Activated naive CD8-positive, alpha-beta T cell treated with anti-CD3 and anti-CD28 coated beads for 36 hours (primary cell): ENCODE data around the gene SPPL2C. TPM values are rescaled to one million over a fixed set of nuclear protein-coding genes. Genes with fewer than 3 reads are reported as not detected.

Experiments used
- DNase-seq: peaks from one replicate; pipeline ENCODE4 v3.0.0; 2021
- H3K27ac Mint-ChIP-seq: one replicate; pipeline ENCODE4 v1.8.0; 2022; ENCODE audit warnings: mild to moderate bottlenecking, moderate library complexity, mixed read lengths
- H3K27me3 Mint-ChIP-seq: one replicate; pipeline ENCODE4 v1.8.0; 2022; ENCODE audit warnings: mild to moderate bottlenecking, mixed read lengths
- H3K36me3 Mint-ChIP-seq: one replicate; pipeline ENCODE4 v1.8.0; 2021; ENCODE audit warnings: mild to moderate bottlenecking, mixed read lengths
- H3K4me1 Mint-ChIP-seq: one replicate; pipeline ENCODE4 v1.8.0; 2021; ENCODE audit warnings: mixed read lengths
- H3K4me3 Mint-ChIP-seq: one replicate; pipeline ENCODE4 v1.8.0; 2022; ENCODE audit warnings: mild to moderate bottlenecking, moderate library complexity, mixed read lengths
- H3K9me3 Mint-ChIP-seq: one replicate; pipeline ENCODE4 v1.8.0; 2022; ENCODE audit warnings: mixed read lengths
- total RNA-seq, 2 experiments: library from RNA; stranded (reverse); gene quantifications; one replicate each; pipeline ENCODE4 v1.2.3, GENCODE V29; 2021

SPPL2C gene
- total RNA-seq, 2 experiments from 2014 or later: not detected

DNA sequence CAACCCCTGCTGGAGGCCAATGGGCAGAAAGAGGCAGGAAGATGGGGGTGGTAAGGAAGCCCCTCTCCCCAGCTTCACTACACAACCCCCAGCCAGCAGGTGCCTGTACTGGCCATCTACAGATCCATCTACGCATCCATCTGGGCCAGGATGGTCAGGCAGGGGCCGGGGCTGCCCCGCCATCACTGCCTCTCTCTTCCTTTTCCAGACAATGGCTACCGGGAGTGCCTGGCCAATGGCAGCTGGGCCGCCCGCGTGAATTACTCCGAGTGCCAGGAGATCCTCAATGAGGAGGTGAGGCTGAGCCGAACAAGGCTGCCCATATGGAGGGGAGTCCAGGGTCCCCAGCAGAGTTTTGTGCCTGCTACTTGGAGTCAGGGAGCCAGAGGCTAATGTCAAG is 23.5 kb upstream of the SPPL2C start:
- no peak overlapping the region for H3K27ac Mint-ChIP-seq
- no peak overlapping the region for H3K4me3 Mint-ChIP-seq
- H3K4me1 Mint-ChIP-seq: no peaks in the 10 kb centered on the region
- no peaks in the 10 kb centered on the region for H3K9me3 Mint-ChIP-seq
- no peaks in the 10 kb centered on the region for H3K27me3 Mint-ChIP-seq
- no peaks in the 10 kb centered on the region for H3K36me3 Mint-ChIP-seq
- DNase-seq: no peak

DNA sequence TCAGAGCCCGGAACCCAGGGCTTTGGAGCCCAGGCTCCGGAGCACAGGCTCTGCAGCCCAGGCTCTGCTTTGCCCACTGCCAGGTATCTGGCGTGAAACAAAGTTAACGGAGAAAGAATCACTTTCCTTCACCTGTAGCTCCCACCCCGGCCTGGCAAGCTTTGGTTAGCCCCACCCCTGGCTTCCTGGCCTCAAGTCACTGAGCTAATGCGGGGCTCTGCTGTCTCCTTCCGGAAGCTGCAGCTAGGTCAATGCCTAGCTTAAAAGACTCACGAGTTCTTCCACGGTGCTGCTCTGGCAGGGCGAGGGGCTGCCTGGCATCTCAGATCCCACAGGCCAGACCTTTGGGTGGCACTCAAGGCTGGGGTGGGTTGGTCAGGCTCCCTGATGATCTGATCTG is 21.1 kb upstream of the SPPL2C start:
- Mint-ChIP-seq H3K4me3 (no peak overlapping the region), H3K36me3 (no peaks in the 10 kb centered on the region), H3K9me3 (no peaks in the 10 kb centered on the region), H3K4me1 (no peaks in the 10 kb centered on the region), H3K27me3 (peaks cover 2% of the 10 kb centered on the region), H3K27ac (no peak overlapping the region)
- no peak for DNase-seq

DNA sequence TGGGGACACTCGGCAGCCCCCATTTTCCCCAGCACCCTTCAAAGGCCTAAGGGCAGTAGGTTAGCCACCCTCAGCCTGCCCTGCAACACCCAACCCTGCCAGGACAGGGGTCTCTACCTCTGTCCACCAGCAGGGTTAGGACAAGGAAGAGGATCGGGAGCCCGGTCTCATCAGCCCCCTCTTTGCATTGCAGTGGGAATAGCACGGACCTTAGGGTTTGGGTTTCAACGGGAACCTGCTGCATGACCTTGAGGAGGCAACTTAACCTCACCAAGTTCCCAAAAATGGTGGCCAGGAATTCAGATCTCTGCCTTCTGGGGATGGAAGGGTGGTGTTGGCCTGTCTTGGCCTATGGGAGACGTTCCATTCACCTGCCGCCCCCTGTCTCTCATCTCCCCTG is 20.2 kb upstream of the SPPL2C start:
- DNase-seq: no peak
- Mint-ChIP-seq H3K36me3 (no peaks in the 10 kb centered on the region), H3K27ac (no peak overlapping the region), H3K27me3 (peaks cover 3% of the 10 kb centered on the region), H3K9me3 (no peaks in the 10 kb centered on the region), H3K4me3 (no peak overlapping the region), H3K4me1 (no peaks in the 10 kb centered on the region)

DNA sequence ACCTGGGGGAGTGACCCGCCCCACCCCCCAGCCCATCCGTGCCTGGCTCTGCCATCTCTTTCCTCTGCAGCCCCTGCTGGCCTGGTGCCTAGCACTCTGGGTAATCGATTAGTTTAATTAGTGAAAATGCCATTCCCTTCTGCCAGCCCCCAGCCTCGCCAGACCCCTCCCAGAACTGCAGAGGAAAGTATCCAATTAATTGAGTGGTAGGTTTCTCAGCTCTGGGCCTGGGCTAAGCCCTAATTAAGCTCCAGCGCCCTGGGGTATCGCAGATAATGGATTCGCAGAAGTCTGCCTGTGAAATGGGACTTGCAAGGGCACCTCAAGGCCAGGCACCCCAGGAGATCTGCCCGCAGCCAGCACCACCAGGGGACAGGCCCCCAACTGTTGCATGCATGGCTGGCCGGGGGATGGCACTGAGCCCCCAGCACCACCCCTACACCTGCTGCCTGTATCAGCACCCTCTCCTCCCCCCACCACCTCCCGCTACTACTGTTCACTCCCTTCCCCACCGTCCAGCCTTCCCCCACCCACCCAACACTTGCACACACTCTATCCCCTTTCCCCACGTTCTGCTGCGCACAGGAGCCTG is 19.7 kb upstream of the SPPL2C start:
- Mint-ChIP-seq H3K27ac (no peak overlapping the region), H3K36me3 (no peaks in the 10 kb centered on the region), H3K4me1 (no peaks in the 10 kb centered on the region), H3K9me3 (no peaks in the 10 kb centered on the region), H3K27me3 (peaks cover 3% of the 10 kb centered on the region), H3K4me3 (no peak overlapping the region)
- DNase-seq: no peak

DNA sequence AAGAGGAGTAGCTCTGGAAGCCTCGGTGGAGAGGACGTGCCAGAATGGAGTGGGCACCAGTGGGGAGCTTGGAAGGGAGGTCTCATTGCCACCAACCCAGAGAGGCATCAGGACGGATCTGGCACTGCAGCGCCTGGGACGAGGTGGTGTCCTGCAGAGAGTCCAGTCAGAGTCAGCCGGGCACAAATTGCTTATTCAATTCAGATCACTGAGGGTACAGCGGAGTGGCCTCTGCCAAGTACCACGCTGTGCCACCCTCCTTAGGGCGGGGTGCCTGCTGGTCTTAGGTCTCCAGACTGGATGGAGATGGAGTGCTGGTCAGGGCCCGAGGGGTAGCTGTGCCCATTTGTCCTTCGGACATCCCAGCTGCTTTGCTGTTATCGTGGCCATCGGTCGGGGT is 18.9 kb upstream of the SPPL2C start:
- Mint-ChIP-seq H3K27ac (no peak overlapping the region), H3K27me3 (peaks cover 3% of the 10 kb centered on the region), H3K9me3 (no peaks in the 10 kb centered on the region), H3K4me3 (no peak overlapping the region), H3K4me1 (no peaks in the 10 kb centered on the region), H3K36me3 (no peaks in the 10 kb centered on the region)
- no peak for DNase-seq

DNA sequence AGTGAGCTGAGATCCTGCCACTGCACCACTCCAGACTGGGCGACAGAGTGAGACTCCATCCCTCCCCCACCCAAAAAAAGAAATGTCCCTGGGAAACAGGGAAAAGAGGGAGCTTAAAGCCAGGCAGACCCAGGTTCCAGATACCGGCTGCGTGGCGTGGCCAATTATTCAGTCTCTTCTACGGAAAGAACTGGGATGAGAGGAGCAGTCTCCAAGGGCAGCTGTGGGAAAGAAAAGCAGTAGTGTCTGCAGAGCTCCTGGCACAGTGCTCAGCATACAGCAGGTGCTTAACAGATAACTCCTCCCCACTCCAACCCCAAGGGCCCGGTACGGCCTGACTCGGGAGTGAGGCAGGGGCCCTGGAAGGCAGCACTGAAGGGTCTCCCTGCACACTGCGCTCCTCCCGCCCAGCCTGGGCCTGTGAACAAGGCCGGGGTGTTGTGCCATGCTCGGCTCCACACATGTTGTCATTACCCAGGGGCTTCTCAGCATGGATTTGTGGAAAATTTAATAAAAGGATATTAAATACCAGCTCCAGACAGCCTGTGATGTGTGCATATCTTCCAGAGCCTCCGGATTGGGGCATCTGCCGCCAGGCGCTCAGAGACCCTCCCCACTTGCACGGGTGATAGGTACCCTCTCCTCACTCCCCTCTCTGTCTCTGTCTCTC is 17.6 kb upstream of the SPPL2C start:
- Mint-ChIP-seq H3K27ac (no peak overlapping the region), H3K36me3 (no peaks in the 10 kb centered on the region), H3K9me3 (no peaks in the 10 kb centered on the region), H3K4me1 (no peaks in the 10 kb centered on the region), H3K27me3 (peaks cover 3% of the 10 kb centered on the region), H3K4me3 (no peak overlapping the region)
- no peak for DNase-seq

DNA sequence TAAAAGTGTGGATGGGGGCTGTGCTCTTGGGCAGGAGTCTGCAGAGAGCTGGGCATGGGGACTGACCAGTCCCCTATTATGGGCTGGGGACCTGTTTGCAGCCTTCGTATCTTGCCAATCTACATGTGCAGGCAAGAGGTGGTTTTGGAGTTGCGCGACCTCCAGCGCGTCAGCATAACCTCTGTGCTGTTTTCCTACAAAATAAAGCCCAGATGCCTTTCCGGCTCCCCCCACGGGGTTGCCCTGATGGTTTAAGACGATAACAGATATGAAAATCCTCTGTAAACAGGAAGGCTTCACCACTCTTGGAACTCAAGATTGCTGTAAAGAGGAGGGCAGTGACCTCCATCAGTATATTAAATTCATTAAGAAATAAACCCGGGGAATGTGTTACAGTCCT is 16.5 kb upstream of the SPPL2C start:
- peaks cover 3% of the 10 kb centered on the region for H3K27me3 Mint-ChIP-seq
- DNase-seq: no peak
- no peak overlapping the region for H3K4me3 Mint-ChIP-seq
- H3K36me3 Mint-ChIP-seq: no peaks in the 10 kb centered on the region
- no peak overlapping the region for H3K27ac Mint-ChIP-seq
- no peaks in the 10 kb centered on the region for H3K4me1 Mint-ChIP-seq
- no peaks in the 10 kb centered on the region for H3K9me3 Mint-ChIP-seq

DNA sequence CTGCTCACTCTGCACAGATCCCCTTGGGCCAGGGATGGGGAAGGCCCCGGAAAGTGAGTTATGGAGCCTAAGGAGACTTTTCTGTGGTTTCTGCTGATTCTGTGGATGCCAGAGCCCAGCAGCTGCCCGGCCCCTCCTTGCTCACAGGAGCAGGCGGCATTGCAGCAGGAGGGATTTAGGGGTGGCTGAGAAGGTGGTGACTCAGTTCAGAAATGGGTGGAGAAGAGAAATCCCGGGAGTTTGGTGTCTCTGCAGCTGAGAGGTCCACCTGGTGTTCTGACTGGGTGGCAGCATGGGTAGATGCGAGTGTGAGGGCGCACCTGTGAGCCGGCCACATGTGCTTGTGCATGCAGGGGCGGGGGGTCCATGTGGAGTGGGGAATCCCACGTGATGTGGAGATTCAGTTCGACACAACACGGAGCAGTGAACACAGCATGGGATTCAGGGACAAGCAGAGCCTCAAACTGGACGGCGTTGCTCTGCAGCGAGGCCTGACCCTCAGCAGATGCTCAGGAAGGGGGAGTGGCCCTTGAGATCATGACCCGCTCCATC is 16.0 kb upstream of the SPPL2C start:
- Mint-ChIP-seq H3K27ac (no peak overlapping the region), H3K4me1 (no peaks in the 10 kb centered on the region), H3K27me3 (peaks cover 3% of the 10 kb centered on the region), H3K4me3 (no peak overlapping the region), H3K36me3 (no peaks in the 10 kb centered on the region), H3K9me3 (no peaks in the 10 kb centered on the region)
- no peak for DNase-seq

DNA sequence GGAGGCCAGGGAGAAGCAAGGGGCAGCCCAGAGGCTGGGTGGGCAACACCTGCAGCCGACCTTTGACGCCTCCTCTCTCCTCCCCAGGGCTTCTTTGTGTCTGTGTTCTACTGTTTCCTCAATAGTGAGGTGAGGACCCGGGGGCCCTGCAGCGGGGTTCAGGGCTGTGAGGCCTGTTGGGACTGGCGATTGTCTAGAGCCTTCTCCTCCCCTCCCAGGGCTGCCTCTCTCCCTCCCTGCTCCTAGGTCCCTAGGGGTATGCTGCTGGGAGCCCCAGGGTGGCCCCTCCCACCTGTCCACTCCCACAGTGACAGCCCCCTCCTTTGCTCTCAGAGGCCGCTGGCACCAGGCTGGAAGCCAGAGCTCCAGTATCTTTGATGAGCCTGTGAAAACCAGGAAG is 10.8 kb upstream of the SPPL2C start:
- H3K27me3 Mint-ChIP-seq: peaks cover 2% of the 10 kb centered on the region
- no peaks in the 10 kb centered on the region for H3K4me1 Mint-ChIP-seq
- H3K4me3 Mint-ChIP-seq: no peak overlapping the region
- no peak overlapping the region for H3K27ac Mint-ChIP-seq
- H3K36me3 Mint-ChIP-seq: no peaks in the 10 kb centered on the region
- no peaks in the 10 kb centered on the region for H3K9me3 Mint-ChIP-seq
- DNase-seq: no peak

DNA sequence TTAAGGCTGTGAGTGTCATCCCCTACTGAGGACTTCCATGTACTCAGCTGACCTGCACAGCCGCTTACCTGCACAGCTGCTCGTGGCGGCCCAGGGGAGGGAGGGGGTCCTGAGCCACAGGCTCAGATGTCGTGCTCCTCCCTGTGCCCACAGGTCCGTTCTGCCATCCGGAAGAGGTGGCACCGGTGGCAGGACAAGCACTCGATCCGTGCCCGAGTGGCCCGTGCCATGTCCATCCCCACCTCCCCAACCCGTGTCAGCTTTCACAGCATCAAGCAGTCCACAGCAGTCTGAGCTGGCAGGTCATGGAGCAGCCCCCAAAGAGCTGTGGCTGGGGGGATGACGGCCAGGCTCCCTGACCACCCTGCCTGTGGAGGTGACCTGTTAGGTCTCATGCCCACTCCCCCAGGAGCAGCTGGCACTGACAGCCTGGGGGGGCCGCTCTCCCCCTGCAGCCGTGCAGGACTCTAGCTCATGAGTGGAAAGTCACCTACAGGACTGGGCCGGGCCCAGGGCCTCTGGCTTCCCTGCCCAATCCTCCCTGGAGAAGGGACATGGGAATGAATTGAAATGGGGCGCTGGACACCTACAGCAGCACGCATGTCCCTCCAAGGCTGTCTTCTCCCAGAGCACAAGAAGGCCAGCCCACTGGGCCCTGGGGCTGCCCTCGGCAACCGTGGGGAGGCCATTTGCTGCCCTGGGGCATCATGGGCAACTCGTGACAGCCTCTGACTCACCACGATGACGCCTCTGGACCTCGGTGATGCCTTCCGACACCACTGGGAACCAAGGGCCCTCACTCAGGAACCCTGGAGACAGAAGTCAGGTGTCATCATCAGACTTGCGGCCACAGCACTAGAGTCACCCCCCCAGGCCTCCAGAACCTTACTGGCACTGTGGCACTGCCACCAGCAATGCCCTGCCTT is 9.9 kb upstream of the SPPL2C start:
- no peaks in the 10 kb centered on the region for H3K9me3 Mint-ChIP-seq
- H3K4me1 Mint-ChIP-seq: no peaks in the 10 kb centered on the region
- peaks cover 2% of the 10 kb centered on the region for H3K27me3 Mint-ChIP-seq
- no peak overlapping the region for H3K27ac Mint-ChIP-seq
- no peak for DNase-seq
- H3K4me3 Mint-ChIP-seq: no peak overlapping the region
- no peaks in the 10 kb centered on the region for H3K36me3 Mint-ChIP-seq

DNA sequence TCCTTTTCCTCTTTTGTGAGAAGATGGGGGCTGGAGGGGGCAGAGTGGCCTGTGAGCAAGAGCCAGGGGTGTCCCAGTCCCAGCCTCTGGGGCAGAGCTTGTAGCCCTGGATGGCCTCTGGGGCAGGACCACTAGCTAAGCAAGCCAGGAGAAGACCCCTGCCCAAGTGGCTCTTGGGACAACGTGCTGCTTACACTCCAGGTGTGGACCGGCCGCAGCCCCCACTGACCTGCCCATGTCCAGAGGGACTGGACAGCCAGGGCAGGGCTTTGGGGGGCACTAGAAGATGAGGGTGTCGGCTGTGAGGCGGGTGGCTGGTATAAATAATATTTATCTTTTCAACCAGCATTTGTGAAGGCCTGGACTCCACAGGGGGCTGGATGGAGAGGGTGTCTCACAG is 9.2 kb upstream of the SPPL2C start:
- H3K9me3 Mint-ChIP-seq: no peaks in the 10 kb centered on the region
- H3K27me3 Mint-ChIP-seq: peaks cover 2% of the 10 kb centered on the region
- no peak overlapping the region for H3K4me3 Mint-ChIP-seq
- H3K27ac Mint-ChIP-seq: no peak overlapping the region
- H3K4me1 Mint-ChIP-seq: no peaks in the 10 kb centered on the region
- no peak for DNase-seq
- H3K36me3 Mint-ChIP-seq: no peaks in the 10 kb centered on the region

DNA sequence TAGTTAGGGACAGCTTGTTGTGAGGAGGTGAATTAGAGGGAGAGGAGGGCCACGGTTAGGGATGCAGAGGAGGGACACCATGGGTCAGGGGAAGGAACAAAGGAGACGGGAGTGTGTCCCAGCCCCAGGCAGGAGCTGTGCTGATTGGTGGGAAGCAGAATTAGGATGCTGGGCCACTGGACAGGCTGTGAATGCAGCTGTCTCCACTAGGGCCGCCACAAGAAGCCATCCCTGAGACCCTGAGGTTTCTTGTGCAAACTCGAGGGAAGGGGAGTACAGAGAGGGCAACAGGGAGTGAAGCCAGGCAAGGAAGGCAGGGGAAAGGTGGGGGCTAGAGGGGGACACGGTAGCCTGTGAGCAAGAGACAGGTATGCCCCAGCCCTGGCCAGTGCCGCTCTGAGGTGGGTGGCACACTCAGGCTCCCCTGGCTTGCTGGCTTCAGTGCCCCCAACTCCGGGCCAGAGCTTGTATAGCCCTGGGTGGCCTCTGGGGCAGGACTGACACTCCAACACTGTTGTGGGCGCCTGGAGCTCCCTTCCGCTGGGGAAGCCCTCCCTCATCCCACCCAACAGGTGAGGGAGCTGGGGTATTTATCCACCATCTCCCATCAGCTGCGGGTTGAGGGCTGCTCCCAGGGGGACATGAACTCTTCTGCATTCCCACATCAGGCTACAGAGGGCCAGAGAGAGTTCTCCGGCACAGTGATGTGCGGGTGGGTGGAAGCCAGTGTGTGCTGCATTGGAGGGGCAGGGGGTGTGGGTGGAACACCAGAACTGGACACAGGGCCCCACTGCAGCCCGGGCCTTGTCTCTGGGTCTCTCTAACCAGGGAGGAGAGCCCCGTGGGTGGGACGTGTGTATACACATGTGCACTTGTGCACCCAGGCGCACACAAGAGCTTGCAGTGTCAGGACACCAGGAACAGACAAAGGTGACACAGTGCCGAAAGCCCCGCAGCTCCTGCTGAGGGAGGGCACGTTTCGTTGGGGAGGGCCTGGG is 8.3 kb upstream of the SPPL2C start:
- DNase-seq: no peak
- no peak overlapping the region for H3K4me3 Mint-ChIP-seq
- peaks cover 2% of the 10 kb centered on the region for H3K27me3 Mint-ChIP-seq
- no peaks in the 10 kb centered on the region for H3K36me3 Mint-ChIP-seq
- no peaks in the 10 kb centered on the region for H3K9me3 Mint-ChIP-seq
- H3K27ac Mint-ChIP-seq: no peak overlapping the region
- H3K4me1 Mint-ChIP-seq: no peaks in the 10 kb centered on the region

DNA sequence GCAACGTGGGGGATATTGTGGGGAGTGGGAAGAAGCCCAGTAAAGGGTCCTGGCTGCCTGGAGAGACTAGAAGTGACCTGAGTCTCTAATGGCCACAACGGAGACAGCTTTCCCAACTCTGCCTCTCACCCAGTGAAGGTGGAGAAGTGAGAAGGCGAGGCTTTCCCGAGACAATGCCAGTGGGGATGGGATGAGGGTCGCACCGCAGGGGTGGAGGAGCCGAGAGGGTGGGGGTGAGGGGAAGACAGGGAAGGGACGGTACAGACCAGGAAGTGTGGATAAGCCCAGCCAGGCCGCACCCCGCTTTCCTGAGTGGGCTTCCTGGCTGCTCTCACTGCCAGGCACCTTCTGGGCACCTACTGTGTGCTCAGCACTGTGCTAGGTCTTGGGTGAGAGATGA is 7.5 kb upstream of the SPPL2C start:
- Mint-ChIP-seq H3K9me3 (no peaks in the 10 kb centered on the region), H3K4me3 (no peak overlapping the region), H3K27ac (no peak overlapping the region), H3K4me1 (no peaks in the 10 kb centered on the region), H3K36me3 (no peaks in the 10 kb centered on the region), H3K27me3 (peaks cover 2% of the 10 kb centered on the region)
- no peak for DNase-seq

DNA sequence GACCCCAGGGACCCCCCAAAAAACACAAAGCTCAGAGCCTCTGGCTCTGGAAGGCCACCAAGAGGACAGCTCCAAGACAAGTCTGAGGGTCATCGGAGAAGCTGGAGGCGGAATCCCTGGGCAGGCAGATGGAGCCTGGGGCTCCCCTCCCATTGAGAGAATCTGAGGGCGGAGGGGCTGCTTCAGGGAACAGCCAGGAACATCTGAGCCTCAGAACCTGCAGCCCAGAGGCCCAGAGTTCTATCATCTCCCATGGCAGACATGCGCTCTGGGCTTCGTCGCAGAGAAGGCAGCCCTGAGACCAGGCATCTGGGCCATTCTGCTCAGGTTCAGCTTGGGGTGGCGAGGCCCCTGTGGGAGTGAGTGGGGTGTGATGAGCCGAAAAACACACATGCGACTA is 7.1 kb upstream of the SPPL2C start:
- Mint-ChIP-seq H3K36me3 (no peaks in the 10 kb centered on the region), H3K27me3 (peaks cover 2% of the 10 kb centered on the region), H3K4me1 (no peaks in the 10 kb centered on the region), H3K4me3 (no peak overlapping the region), H3K9me3 (no peaks in the 10 kb centered on the region), H3K27ac (no peak overlapping the region)
- DNase-seq: no peak
